NCI-H1436 (cell line): ENCODE results near the gene KSR2.

Experiments
- DNase-seq: peaks from one replicate; lab custom pipeline; 2025; lab: John Stamatoyannopoulos, UW

Gene KSR2

DNA sequence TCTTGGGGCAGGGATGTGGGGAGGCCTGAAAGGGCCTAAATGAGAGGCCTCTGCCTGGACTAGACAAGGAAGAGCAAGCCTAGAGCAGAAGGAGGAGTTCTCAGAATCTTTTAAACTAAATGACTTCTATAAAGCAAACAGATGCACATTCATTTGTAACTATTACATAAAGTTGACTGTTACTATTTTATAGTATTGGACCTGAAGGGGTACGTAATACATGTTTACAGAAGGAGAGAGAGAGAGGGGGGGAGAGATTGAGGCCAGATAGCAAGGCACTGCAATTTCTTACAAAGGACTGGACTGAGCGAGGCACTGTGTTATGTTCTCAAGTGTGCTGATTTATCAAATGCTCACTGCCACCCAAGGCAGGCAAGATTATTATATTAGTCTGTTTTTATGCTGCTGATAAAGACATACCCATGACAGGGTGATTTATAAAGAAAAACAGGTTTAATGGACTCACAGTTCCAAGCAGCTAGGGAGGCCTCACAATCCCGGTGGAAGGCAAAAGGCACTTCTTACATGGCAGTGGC lies 391.6 kb downstream of the KSR2 start:
- DNase-seq = no peak

DNA sequence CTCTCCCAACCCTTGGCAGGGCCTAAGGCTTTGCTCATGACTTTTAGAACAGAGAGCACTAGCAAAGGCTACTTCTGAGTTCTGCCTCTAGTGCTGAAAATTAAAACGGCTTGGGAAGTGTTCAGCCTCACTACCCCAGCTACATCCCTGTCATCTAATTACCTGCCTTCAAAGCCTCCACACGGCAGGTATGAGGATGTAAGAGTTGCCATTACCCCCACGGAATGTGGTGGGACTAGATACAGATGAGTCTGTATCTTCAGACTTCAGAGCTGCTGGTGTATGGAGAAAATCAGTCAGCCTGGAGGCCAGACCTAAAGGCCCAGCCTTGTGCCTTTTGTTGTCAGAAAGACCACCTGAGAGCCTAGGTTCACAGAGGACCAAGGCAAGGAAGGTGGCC lies 392.7 kb downstream of the KSR2 start:
- DNase-seq = no peak

DNA sequence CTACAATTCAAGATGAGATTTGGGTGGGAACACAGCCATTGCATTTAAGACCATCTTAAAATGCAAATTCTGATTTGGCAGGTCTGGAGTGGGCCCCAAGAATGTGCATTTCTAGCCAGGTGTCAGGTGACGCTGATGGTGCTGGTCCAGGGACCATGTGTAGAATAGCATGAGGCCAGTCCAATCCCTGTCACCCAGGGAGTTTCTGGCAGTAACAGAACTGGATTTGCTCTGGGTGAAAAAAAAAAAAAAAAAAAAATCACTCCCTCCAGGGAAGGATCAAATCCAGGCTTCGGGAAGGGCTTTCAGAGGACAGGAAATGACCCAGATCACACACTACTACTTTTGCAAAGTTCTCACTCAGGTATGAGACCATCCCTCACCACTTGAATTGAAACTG lies 394.1 kb downstream of the KSR2 start:
- no peak for DNase-seq

DNA sequence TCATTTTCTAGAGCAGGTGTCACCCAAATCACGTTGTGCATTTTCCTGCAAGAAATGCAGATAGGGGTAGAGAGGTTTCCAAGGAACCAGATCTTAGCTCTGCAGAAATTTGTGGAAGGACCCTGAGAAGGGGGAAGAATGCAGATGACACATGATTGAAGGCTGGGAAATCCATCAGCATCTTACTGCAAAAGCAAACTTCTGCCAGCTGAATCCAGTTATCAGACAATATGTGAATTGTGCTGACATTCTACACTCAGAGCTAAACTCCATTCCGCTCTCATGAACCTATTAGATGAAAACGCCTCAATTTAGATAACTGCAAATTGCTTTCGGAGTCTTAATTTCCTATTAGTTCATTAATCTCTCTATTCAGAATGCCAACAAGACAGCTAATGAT lies 396.0 kb downstream of the KSR2 start:
- DNase-seq = no peak

DNA sequence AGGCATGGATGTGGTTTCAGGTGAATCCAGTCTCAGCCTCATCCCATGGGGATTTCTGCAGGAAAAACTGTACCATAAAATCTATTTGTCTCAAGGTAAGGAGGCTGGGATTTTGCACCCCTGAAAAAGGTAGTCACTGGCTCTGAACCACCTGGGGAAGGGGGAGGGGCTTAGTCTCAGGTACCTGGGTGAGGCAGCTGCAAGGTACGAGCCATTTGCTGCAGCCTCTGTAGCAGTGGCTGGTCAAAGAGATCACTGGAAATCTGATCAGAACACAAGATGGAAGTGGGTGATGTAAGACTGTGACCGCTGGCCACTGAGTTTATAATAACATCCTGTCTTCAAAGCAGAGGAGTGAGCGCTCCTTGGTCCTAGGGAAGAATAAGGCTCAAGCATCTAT lies 397.5 kb downstream of the KSR2 start:
- no peak for DNase-seq

DNA sequence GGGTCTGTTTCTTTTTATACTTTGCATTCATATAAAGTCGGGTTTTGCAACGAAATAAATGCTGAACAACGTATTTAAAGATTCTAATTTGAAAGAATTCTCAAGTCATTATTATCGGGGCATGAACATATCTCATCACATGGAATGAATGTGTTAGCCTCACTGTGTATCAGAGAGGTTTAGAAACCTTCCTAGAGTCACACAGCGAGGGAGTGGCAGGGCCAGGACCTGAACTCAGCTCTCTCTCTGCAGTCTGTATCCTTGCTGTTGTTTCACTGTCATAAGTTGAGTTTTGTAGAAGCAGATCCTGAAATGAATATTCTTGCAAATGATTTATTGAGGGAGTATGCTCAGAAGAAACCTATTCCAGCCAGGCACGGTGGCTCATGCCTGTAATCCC lies 398.2 kb downstream of the KSR2 start:
- no peak for DNase-seq

DNA sequence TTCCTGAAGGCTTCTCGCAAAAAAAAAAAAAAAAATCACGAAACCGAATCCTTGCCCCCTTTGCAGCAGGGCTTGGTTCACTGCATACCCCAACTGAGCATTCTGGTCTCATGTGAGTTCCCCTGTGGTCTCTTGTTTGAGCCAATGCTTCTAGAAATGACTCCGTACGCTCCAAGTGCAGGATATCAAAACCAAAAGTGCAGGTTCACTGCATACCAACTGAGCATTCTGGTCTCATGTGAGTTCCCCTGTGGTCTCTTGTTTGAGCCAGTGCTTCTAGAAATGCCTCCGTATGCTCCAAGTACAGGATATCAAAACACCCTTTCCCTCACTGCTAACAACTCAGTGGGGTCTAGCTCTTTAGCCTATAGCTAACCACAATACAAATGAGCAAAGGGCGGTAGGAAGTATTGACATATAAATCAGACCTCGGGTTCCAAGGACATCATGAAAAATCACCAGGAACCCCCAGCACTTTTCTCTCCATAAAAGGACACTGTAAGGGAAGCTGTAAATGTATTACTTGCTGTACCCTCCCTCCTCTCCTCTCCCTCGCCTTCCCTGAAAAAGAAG lies 401.1 kb downstream of the KSR2 start:
- DNase-seq = no peak

DNA sequence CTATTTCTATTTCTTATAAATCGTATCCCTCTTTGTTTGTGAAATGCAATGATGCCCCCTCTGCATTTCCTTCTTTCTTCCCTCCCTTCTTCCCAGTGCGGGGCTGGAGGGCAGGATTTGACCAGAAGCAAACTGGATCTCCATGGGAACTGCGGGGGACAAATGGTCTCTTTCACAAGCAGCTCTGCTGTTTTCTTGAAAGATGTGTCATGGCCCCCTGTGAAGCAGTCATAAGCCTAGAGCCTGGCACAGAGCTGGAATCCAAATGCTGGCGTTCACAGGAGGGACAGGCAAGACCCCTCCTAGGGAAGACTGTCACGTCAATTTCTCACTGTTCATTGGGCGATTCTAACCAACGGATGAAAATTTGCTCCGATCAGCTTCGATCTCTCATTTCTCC lies 403.9 kb downstream of the KSR2 start:
- no peak for DNase-seq

DNA sequence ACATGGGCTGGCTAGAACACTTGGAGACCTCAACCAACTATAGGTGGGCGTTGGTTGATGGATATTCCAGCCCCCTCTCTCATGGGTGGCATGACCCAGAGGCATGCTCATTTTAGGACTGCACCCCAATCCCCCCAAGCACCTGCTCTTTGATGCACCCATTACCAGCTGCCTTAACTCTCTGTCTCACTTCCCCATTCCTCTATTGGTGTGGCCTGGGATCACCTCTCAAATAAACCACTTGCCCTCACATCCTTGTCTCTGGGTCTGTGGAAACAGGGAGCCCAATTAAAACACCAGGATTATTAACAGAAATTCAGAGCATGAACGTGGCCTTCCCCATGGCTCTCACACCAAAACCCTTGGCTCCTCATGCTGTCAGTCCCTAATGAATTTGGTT lies 405.1 kb downstream of the KSR2 start:
- no peak for DNase-seq

DNA sequence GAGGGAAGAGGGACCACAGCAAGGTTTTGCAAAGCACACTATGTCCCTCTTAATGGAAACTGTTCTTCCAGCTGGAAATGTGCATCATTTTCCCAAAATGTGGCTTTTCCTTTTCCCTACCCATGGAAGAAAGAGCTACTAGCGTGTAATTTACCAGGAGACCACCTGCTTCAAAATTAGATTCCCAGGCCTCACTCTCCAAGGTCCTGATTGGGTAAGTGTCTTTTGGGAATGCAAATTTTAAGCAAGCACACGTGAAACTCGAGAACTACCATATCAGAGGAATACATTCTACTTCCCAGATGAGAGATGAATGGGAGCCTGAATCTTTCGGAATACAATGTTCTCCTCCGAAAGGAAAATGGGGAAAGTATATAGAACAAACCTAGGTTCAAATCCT lies 405.8 kb downstream of the KSR2 start:
- DNase-seq = no peak

DNA sequence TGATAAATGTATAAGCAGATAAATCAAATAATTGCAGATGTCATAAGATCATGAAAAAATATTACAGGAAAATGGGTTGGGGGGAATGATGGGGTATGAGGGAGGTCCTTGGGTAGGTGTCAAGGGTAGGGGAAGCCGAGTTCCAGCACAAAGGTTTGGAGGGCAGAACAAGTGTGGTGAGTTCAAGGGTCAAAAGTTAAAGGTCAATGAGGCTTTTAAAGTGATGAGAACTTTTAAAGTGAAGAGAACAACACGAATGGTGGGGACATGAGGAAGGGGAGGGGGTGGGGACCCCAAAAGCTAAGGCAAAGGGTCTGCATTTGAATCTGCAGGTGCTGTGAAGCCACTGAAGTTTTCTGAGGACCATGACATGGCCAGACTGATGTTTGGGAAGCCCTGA lies 406.8 kb downstream of the KSR2 start:
- no peak for DNase-seq

DNA sequence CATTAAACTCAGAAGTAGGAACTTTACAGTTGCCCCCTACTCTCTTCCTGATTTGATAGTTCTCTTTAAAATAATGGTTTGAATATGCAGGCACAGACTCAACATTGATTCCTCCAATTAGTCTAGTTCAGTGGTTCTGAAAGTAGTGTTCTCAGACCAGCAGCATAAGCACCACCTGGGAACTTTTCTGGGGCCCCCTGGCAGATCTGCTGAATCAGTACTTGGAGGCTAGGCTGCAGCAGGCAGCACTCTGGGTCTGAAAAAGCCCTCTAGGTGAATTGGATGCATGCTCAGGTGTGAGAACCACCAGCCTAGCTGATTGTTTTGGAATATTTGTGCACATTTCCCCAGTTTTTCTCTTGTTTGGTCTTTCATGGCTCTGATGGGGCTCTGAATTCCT lies 408.8 kb downstream of the KSR2 start:
- DNase-seq = no peak

DNA sequence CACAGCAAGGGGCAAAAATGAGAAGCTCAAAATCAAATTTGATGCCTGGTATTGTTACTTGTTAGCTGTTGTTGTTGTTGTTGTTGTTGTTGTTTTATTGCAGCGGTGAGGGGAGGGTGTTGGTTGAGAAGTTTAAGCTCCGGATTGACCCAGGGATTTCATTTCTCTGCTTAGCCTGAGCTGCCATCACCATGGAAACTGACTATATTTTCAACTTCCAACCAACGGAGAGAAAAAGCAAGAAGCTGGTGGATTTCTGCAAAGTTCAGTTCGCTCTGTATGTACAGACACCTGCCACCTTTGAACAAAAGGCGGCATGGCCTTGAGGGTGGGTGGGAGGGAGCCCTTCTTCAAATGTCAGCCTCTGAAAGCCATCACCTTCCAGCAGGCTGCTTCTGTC lies 412.9 kb downstream of the KSR2 start:
- DNase-seq = no peak

DNA sequence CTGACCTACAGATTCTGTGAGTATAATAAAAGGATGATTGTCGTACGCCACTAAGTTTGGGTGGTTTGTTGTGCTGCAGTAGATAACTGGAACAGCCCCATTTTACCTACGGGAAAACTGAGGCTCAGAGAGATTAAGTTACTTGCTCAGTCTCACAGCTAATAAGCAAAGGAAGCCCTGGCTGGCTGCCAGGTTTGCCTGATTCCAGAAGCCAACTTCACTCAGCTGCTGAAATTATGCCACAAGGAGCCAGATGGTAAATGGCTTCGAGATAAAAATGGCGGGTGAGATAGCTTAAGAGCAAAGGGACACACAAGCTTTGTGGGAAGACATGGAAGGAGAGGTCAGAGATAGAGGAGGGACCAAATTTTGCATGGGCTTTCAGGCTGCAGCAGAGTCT lies 415.8 kb downstream of the KSR2 start:
- no peak for DNase-seq

DNA sequence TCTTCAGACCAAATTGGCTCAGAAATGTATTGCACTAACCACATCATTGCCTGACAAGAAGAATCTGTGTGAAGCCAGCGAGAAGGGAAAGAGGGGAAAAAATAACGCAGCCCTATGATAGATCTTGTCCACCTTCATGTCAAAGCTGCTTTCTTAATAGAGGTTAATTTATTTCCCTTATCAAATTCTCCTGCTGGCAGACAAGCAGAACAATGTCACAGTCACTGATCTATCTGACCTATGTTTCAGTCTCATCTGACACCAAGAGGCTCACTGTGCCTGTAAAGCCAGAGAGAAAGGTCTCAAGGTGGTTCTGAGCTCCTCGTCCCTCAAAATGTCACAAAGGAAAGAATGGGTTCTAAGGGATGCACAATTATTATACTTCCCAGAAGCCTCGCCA lies 417.1 kb downstream of the KSR2 start:
- no peak for DNase-seq

DNA sequence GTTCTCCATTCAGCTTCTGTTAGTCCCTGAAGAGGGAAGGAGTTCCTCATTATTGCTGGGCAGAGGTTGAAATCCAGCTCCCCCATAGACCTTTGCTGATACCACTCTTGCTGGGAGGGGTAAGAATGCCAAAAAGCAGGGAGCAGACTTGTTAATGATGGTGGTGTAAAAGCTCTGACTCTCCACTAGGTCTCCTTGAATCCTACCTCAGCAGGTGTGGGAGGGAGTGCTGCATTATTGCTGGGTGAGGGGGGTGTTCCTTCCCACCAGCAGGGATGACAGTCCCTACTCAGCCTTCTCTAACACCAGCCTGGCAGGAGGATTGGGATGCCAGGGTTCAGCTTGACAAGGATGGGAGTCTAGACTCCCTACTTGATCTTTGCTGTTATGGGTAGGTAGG lies 421.6 kb downstream of the KSR2 start:
- DNase-seq = no peak

DNA sequence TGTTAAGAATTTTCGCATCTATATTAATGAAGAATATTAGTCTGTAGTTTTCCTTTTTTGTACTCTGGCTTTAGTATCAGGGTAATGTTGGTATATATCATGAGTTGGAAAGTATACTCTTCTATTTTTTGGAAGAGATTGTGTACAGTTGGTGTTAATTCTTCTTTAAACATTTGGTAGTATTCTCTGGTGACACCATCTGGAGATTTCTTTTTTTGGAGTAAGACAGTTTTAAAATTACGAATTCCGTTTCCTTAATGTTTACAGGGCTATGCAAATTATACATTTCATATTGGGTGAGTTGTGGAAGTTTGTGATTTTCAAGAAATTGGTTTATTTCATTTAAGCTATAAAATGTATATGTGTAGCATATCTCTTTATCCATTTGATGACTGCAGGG lies 423.6 kb downstream of the KSR2 start:
- DNase-seq = no peak

DNA sequence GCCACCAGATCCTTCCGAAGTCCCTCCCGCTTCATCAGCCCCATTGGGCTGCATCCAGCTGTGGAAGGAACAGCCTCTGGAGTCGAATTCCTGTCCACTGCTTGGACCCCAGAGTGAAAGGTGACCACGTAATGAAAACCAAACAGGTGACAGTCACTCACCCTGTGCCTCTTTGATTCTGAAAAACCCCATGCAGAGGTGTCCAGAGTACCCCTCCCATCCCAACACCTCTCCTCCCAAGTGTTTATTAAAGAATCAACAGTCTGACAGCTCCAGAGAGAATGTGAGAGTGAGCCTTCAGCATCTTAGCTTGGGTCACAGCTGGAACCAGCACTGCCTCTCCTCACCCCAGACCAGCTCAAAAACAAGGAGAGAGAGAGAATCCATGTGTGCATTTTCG lies 428.8 kb downstream of the KSR2 start:
- no peak for DNase-seq

DNA sequence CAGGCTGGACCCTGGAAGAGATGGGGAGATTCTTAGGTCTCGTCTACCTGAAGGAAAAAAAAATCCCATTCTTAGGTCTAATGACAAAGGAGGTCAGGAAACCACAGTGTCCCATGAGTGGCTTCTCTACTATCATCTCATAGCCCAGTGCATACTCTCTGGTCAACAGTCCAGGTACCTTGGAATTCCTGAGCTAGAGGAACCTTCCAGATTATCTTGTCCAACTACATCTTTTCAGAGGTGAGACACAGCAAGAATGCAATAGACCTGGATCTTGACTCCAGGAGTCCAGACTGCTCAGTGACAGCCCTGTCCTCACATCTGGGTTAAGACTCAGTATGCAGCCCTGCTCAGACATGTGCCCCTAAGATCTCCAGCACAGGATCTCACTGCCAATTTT lies 429.9 kb downstream of the KSR2 start:
- no peak for DNase-seq

DNA sequence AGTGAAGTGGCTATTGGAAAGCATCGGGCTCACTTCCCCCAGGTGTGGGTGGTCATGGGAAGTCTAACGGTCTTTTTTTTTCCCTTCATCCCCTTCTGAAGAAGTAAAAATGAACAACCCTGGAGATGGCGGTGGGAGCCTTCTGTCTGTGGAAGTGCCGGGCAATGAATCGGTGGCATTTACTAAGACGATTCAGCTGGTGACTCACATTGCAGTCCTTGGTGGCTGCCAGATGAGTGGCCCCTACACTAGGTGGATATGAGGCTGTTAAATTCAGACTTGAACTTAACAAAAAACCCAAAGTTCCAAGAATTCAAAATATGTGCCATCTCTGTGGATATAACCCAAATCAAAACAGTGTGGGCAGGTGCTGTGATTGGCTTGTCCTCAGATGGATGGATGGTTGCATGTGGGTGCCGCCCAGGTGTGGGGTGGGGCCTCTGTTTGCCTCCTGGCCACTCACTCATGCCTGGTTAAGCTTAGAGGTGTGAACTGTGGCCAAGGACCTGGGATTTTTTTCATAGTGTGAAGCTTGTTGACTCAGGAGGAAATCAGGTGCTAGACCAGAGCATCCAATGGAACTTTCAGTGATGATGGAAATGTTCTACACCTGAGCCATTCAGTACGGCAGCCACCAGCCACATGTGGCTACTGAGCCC lies 430.6 kb downstream of the KSR2 start:
- no peak for DNase-seq

DNA sequence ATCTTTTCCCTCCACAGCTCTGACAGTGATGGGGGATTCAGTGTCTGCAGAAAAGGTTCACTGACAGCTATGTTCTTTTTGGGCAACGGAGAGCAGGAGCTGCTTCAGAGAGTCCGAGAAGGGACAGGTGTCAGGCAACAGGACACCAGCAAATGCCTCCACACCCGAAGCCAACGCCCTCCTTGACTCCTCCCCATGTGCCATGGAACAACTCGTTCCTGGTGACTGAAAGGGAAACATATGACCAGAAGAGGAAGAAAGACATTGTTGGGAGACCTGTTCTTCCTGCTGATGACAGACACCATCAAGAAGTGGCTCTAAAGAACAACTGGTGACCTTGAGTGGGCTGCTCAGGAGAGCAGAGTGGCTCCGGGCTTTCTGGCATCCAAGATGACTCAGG lies 435.1 kb downstream of the KSR2 start:
- DNase-seq = no peak

DNA sequence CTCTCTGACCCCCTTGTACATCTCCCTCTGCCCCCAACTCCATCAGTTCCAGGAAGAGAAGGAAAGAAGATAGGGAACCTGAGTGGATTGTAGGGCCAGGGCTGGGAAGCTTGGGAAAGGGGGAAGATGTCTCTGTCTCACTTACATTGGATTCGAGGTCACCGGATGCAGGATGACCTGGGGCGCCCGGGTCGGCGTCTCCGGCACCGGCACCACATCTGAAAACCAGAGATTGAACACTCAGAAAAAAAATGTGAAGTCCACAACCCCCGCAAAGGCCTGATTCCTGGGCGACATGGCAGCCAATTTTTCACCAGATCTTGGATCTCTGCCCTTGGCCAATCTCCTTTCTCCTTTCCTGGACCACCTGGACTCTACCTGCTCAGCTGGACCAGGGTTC lies 438.0 kb downstream of the KSR2 start:
- DNase-seq = no peak

DNA sequence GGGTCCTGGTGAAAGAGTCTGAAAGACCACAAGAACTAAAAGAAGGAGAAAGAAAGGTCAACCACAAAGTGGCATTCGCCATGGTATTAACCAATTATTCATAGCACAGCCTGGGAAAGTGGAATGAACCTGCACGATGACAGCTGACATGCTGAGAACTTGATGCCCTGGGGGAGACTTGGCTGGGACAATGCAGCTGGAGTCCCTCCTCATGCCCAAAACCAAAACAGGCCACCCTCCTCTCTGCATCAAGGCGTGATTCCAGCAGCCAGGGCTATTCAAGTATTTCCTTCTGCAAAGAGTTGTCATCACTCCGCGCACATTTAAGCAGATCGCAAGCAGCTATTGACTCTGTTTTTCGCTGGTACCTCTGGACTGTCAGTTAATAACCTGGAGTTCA lies 440.3 kb downstream of the KSR2 start:
- DNase-seq = no peak

DNA sequence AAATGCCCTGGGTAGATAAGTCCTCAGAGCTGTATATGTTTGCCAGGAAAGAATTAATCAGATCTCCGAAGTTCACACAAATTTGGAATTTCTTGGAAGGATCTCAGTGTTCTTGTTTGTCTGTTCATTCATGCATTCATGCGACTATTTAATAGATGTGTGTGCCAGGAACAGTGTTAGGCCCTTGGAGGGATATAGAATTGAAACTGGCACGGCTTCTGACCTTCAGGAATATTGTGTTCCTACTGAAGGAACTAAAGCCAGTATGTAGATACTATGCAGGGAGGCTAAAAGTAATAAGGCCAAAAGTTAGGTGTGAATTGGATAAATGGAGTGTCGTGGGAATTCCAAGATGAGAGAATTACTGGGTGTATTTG lies 441.3 kb downstream of the KSR2 start:
- DNase-seq = no peak
